GM21423 (cell line): ENCODE measurements around the gene SHMT1.
"Not testable (repeated sequence)": the region's sequence is repeated elsewhere in the genome, so short reads cannot be mapped to it uniquely, and the experiment has no call there.

ENCODE experiments used
- ATAC-seq: cut with Tn5 transposase; IDR thresholded peaks from one replicate; pipeline ENCODE4 v1.9.1; 2021; ENCODE audit warnings: mild to moderate bottlenecking, moderate library complexity; ENCODE audit not compliant: unreplicated experiment

SHMT1 gene

GRCh38 chr17:18327556-18327955 lies 35.8 kb downstream of the SHMT1 start:
- ATAC-seq: no peak

DNA sequence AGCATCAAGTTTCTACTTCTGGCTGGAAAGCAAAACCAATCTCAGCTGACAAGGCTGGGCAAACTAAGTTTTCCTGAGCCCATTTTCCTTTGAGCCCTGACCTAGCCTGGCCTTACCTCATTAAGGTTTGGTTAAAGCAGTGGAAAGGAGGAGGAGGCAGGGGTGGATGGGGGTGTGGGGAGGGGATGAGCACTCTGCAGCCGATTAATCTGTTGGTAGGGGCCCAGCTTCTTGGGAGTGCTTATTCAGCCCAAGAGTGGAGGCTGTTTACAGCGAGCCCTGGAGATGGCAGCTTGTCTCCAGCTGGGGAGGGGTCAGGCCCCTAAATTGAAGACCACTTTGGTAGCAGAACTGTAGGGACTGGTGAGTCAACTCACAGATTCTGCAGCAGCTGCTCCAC lies 36.3 kb downstream of the SHMT1 start:
- ATAC-seq: no peak

DNA sequence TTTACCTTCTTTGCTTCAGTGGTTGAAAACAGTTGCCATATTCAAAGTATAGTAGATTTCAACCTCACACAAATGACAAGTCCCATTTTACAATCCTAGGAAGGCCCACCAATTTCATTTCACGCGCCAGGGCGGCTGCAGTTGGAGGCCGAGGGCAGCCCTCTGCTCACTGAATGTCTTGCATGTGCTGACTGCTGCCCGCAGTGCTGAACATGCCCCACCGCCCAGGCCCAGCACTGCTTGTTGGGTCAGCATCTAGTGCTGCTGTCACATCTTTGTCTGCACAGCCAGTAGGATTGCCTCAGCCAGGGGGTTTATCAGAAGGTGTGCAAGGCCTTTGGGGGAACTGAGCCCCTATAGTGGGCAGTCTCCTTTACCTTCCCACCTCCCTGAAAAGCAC lies 36.8 kb downstream of the SHMT1 start:
- ATAC-seq: no peak

DNA sequence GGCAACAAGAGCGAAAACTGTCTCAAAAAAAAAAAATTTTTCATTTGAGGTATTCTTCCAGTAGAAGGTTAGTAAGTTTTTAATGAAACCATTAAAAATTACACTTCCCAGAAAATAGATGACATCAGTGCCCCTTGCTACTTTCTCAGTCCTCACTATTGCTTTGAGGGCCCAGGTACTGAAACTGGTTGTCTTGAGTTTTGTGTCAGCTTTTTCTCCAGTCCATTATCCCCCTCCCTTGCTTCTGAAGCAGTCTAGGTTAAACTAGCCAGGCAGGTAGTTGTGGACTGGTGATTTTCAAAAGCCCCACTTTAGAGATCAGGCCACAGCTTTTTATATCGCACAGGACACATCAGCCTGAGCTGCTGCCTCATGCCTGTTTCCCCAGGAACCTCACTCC lies 37.3 kb downstream of the SHMT1 start:
- no peak for ATAC-seq

DNA sequence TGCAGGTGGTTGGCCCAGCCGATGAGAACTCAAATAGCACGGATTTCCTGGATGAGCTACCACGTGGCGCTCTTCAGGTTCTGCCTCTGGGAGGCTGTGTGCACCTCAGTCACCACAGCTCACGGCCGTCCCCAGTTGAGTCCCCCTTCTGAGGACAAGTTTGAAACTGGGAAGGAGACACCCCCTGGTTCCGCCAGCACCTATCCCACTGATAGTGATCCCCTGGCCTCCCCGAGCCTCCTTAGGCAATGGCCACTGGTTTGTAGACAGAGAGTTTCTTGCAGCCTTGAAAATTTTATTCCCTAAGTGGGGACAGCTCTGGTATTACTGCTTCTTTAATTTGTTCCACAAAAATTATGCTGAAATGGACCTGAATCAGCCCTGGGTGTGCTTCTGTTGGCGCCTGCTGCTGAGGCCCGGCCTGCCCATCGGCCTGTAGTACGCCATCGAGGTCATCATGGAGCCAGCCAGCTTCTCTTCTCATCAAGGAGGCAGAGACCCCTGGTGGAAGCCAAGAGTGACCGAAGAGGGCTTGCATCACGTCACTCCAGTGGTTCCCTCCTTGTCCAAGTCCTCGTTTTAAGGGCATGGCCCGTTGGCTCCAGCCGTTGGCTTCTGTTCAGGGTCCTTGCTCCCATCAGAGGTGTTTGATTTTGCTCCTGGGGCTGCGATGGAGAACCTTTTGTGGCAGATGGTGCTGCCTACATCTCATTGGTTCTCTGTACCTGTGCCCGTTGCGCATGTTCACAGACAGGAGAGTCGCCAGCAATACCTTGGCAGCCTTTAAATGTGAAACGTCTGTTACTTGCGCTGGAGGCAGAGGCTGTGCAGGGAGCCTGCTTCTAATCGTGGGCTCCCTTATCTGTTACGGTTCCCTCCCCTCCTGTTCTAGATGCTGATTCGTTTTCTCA lies 39.0 kb downstream of the SHMT1 start:
- ATAC-seq: no peak

GRCh38 chr17:18323507-18324139 lies 39.7 kb downstream of the SHMT1 start:
- ATAC-seq: no peak

- no peak for ATAC-seq
These were observed 40.3 kb downstream of the SHMT1 start for GRCh38 chr17:18323007-18323406.

GRCh38 chr17:18322522-18322921 lies 40.8 kb downstream of the SHMT1 start:
- no peak for ATAC-seq

DNA sequence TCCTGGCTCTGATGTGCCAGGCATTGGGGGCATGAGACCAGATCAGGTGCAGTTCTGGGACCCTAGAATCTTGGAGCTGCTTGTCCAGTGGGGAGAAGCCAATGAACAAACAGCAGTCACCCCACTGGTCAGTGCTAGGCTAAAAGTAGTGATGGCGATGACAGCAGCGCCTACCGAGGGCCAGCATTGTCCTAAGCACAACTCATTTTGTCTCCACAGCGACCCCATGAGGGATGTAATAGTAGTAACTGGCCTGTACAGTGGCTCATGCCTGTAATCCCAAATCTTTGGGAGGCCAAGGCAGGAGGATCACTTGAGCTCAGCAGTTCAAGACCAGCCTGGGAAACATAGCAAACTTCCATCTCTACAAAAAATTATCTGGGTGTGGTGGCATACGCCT lies 42.0 kb downstream of the SHMT1 start:
- no peak for ATAC-seq

- ATAC-seq: no peak
These were observed 43.0 kb downstream of the SHMT1 start for GRCh38 chr17:18320301-18320700.

GRCh38 chr17:18319604-18320256 lies 43.6 kb downstream of the SHMT1 start:
- ATAC-seq: no peak

DNA sequence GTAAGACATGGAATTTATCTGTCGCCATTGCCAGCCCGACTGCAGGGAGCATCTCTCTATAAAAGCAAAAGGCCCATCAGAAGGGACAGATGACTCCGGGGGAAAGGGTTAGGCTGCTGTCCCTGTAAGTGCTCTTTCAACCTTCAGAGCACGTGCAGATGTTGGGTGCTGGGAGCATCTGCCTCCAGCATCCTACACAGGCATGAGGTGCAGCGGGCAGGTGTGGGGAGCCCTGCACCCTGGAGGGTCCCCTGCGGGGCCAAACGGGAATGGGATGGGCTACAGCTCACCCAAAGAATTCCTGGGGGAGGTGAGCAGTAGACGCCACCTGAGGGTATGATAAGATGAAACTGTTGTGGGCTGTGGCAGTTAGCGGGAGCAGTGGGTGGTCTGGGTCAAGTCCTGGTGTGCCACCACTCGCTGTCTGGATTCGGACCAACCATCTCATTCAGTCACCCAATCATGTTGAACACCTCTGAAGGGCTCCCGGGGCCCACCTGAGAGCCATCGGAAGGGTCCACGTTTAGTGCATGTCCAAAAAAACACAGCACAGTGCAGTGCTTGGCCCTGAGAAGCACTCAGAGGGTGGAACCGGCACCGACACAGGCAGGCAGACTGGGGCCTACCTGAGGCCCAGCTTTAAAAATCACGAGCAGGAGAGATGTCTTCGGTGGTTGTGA lies 44.4 kb downstream of the SHMT1 start:
- ATAC-seq: no peak

DNA sequence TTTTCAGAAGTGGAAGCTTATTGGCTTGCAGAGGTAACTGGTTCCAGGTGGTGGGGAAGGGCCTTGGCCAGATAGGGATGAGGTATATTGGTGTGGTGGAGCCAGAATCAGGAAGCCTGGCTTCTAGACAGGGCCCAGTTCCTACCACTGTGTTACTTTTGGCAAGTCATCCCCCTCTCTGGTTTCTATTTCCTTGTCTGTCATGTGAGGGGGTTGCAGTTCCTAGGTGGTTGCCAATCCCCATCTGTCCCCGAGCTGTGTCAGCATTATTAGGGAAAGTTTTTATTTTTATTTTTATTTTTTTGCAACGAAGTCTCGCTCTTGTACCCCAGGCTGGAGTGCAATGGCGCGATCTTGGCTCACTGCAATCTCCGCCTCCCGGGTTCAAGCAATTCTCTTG lies 45.2 kb downstream of the SHMT1 start:
- ATAC-seq: no peak

DNA sequence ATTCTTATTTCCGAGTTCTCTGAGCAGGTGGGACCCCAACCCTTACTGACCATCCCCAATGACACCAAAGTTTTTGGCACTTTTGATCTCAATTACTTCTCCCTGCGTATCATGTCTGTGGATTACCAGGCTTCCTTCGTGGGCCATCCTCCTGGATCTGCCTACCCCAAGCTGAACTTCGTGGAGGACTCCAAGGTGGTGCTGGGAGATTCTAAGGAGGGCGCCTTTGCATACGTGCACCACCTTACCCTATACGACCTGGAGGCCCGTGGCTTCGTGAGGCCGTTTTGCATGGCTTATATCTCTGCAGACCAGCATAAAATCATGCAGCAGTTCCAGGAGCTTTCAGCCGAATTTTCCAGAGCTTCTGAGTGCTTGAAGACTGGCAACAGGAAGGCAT lies 47.4 kb downstream of the SHMT1 start:
- ATAC-seq: no peak

GRCh38 chr17:18315562-18315922 lies 47.8 kb downstream of the SHMT1 start:
- peak; percentile 10 for ATAC-seq

DNA sequence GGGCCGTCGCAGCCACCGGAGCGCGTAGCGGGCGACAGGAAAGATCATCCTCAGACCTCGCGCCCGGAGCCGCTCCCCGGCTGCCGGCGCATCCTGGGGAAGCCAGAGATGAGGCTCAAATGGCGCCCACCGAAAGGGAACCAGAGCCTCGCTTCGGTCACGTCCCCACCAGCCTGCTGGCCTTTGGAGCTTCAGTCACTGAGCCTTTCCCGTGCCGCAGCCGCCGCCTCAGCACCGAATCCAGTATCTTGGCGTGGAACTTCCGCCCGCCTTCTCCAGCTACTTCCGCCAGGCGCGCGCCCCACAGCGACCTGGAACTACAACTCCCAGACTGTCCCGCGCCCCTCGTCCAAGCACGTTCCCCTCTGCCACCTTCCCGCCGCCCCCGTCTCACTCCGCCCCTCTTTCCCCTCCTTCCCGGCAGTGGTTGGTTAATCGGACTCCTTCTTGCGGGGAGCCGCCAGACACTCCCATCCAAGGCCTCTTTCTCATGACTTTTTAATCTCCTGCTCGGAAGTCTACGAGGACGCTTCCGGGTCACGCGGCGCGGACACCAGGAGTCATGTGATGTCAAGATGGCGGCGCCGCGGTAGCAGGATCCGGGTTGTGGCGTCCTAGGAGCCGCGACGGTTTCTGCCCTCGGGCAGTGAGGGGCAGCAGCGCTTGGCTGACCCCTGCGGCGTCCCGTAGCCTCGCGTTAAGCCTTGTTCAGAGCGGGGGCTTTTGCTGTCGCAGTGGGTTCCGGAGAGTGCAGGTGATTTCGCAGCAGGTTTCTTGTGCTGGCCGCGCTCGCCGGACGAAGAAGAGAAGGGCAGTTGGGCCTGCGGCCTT lies 48.4 kb downstream of the SHMT1 start, which contains the start of the genes SMCR8 and TOP3A:
Gene SMCR8, plus strand, starts transcription at position 563 of the 831 bp plus-strand sequence. CDS start 497 bp downstream, outside the sequence.
Gene TOP3A, minus strand, starts transcription at position 264 of the 831 bp plus-strand sequence. Its CDS starts 216 bp downstream, at position 48.
- ATAC-seq: peak; percentile 78

DNA sequence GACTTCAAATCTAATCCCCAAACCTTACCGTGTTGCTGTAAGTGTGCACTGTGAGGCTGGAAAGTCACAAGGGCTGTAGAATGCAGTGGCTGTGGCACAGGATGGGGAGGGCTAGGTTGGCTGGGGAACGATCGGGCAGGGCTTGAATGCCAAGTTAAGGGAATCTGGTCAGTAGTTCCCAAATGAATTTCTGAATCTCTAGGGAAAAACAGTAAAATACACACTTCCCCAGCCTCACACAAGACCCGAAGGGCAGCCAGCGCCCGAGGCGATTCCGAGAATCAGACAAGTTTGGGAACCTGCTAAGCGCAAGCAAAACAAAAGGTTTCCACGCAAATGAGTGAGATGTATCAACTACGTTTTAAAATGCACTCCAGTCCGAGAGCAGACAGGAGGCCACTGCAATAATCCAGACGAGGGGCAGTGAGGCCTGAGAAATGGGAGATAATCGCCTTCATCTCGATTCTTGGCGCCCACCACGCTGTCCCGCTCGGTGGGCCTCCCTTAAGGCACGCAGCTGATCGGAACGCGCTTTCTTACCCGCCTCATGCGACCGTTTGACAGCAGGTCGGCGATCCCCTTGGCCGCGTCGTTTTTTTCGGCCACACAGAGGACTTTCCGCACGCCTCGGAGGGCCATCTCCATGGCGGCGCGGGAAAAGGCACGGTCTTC lies 49.2 kb downstream of the SHMT1 start:
- ATAC-seq: peak; percentile 16

DNA sequence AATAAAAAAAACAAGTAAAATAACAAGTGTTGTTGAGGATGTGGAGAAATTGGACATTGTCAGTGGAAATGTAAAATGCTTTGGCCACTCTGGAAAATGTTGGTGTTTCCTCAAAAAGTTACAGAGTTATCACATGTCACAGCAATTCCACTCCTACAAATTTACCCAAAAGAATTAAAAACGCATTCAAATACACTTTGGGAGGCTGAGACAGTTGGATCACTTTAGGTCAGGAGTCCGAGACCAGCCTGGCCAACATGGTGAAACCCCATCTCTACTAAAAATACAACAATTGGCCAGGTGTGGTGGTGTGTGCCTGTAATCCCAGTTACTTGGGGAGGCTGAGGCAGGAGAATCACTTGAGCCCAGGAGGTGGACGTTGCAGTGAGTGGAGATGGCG lies 54.1 kb downstream of the SHMT1 start:
- no peak for ATAC-seq

DNA sequence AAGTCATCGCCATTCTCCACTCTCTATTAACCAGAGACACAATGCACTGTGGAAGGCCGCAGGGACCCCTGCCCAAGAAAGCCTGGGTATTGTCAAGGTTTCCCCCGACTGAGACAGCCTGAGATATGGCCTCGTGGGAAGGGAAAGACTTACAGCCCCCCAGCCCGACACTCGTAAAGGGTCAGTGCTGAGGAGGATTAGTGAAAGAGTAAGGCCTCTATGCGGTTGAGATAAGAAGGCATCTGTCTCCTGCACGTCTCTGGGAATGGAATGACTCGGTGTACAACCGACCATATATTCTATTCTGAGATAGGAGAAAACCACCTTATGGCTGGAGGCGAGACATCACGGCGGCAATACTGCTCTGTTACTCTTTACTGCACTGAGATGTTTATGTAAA lies 60.1 kb downstream of the SHMT1 start:
- ATAC-seq: not testable (repeated sequence)
